GM19467 (cell line): ENCODE data around the gene INPP5J.
A peak's percentile ranks its signal among the peaks of the same experiment; 100 is the strongest.
"Not testable (repeated sequence)": the region's sequence is repeated elsewhere in the genome, so short reads cannot be mapped to it uniquely, and the experiment has no call there.

ENCODE experiments used
- ATAC-seq: cut with Tn5 transposase; IDR thresholded peaks from one replicate; pipeline ENCODE4 v1.9.1; 2021; ENCODE audit warnings: mild to moderate bottlenecking, moderate library complexity; ENCODE audit not compliant: unreplicated experiment

The INPP5J gene

DNA sequence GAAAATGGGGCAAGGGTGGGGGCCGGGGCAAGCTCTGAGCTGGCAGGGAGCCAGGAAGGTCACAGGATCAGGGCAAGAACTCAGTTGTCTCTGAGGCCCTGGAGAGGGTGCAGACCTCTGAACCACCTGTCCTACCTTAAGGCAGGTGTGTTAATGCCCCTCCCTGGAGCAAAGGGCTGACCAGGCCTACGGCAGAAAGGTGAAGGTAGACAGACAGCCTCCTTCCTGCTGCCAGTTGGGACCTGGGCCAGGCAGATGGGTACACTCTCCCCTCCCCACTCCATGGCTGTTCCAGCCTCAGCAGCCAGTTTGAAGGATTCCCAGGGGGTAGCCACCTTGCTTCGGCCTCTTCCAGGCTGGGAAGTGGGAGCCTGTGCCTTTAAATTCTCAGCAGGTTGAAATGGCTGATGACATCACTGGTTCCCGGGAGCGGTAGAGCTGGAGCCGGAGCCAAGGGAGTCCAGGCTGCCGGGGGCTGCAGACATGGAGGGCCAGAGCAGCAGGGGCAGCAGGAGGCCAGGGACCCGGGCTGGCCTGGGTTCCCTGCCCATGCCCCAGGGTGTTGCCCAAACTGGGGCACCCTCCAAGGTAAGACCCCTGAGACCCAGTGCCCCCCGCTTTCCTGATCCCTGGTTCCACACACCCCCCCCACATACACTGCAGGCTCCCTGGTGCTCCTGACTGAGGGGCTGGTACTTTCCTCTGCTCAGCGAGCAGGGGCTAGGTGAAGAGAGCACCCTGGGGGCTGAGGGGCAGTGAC, at the start of gene INPP5J:
Gene INPP5J (plus strand): TSS at position 435 of the 760 bp plus-strand sequence. CDS start 49 bp downstream, at position 484.
- ATAC-seq, result no peak

- ATAC-seq, result not testable (repeated sequence)
These were observed 49.6 kb upstream of the INPP5J start for GRCh38 chr22:31073125-31073524.

DNA sequence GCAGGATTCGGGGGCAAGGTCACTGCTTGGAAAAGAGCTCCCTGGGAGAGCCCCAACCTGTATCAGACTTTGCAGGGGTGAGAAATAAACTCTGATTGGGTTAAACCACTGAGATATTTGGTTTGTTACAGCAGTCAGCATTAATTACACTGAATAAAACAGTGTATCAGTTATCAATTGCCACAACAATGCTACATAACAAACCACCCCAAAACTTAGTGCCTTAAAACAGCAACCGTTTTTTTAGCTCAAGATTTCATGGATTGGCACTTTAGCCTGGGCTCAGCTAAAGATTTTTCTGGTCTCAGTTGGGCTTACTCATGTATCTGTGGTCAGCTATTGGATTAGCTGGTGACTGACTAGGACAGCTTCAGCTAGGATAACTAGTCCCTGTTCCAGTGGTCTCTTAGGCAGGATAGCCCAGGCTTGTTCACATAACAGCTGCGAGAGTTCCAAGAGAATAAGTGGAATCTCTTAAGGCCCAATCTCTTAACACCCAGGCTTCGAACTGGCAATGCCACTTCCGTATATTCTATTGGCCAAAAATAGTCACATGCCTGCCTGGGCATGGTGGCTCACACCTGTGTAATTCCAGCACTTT, 49.1 kb upstream of the INPP5J start:
- ATAC-seq, result not testable (repeated sequence)

DNA sequence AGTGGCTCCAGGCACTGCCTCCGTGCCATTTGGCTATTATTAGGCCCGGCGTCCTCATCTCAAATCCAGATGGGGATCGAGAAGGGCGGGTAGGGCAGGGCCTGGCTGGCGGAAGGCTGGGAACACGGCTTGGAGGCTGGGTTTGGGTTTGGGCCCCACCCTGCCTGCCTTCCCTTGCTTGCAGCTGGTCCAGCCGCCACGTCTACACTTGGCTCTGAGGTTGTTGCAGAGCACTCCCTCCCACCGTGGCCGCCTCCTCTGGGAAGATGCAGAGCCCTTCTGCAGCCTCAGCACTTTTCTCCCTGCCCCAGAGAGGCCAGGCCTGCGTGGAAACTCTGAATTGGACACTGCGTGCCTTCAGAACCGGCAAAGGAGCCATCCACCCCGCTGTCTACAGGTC, 46.8 kb upstream of the INPP5J start:
- ATAC-seq, result no peak

- no peak for ATAC-seq
These were observed 45.1 kb upstream of the INPP5J start for GRCh38 chr22:31077681-31078080.

- ATAC-seq, result not testable (repeated sequence)
These were observed 44.4 kb upstream of the INPP5J start for GRCh38 chr22:31078389-31078788.

DNA sequence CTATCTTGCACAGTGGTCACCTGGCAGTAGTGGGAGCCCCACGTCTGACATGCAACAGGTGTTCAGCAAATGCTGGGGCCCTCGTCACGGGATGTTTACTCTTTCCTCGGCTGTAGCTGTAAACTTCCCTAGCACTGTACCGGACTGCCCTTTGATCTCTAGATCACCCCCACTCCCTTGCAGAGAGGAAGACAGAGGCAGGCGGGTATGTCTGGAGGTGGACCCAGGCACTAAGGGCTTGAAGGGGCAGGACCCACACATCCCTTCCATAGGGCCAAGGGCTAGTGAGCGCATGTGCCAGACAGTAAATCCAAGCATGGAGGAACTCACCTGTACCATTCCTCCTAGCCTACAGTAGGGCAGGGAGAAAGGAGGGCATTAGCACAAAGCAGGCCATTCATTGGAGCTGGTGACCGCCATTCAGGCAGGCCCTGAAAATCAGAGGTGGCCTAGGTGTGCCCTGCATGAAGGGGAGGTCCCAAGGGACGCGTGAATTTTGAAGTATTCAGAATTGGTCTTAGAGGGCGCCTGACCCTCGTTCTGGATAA, 43.6 kb upstream of the INPP5J start:
- ATAC-seq, result no peak

DNA sequence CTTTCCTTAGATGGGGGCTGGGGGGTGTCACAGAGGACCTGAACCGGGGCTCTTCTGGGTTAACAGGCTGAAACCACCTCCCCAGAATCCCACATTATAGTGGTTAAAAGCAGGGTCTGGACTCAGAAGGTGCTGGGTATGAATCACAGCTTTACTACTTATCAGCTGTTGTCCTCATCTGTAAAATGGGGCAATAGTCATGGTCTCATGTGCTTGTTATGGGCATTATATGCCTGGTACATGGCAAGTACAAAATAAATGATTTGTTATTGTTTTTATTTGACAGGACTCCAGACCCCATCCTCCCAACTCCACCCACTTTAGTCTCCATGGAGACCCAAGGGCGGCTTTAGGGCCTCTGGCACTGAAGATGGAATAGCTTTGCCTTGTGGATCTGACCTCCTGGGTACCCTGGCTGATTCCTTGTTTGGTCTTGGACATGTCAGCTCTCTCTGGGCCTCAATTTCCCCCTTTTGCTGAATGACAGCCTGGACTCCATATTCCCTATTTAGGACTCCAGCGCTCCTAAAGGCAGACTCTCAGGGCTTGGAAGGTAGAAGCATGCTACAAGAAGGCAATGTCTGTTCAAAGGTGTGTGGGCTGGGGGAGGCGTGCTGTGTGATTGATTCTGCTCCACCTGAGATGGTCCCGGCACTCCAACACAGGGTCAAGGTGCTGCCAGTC, 42.5 kb upstream of the INPP5J start:
- no peak for ATAC-seq

DNA sequence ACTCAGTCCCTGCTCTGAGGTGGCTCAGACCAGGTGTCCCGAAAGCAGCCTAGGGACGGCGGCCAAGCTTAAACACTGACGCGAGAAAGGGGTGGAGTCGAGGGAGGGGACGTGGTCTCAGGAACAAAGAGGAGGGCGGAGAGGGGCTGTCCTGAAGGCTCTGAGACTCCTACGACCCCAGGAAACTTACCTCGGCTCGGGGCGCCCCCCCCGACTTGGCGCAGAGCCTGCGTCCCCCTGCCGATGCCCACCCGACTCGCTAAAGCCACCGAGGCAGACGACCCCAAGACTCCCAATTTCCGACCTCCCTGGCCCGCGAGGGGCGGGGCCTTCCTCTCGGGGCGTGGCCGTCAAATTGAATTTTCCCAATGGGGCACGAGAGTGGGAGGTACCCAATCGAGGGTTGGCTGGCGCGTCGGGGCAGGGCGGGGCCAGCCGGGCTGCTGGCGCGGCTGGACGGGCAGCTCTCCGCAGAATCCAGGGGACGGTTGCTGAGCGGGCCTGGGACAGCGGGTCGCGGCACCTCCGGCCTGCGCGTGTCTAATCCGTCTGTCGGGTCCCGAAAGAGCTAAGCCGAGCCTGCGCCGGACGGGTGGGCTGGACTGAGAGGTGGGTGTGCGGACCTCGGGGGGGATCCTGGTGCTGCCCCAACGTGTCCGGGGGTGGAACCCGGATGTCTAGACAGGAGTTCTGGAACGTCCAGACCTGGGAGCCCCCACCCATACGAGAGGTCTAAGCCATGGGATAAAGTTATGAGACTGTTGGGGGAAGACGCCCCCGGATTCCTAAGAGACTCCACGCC, 41.7 kb upstream of the INPP5J start, which contains the start of gene SMTN:
Gene SMTN (plus strand): TSS at position 471 of the 802 bp plus-strand sequence. CDS start 1,941 bp downstream, outside the sequence.
- ATAC-seq, result peak; percentile 42

GRCh38 chr22:31081963-31082605, 40.7 kb upstream of the INPP5J start:
- ATAC-seq, result no peak

- ATAC-seq, result no peak
These were observed 40.0 kb upstream of the INPP5J start for GRCh38 chr22:31082606-31083376.

- no peak for ATAC-seq
These were observed 39.4 kb upstream of the INPP5J start for GRCh38 chr22:31083377-31083768.

DNA sequence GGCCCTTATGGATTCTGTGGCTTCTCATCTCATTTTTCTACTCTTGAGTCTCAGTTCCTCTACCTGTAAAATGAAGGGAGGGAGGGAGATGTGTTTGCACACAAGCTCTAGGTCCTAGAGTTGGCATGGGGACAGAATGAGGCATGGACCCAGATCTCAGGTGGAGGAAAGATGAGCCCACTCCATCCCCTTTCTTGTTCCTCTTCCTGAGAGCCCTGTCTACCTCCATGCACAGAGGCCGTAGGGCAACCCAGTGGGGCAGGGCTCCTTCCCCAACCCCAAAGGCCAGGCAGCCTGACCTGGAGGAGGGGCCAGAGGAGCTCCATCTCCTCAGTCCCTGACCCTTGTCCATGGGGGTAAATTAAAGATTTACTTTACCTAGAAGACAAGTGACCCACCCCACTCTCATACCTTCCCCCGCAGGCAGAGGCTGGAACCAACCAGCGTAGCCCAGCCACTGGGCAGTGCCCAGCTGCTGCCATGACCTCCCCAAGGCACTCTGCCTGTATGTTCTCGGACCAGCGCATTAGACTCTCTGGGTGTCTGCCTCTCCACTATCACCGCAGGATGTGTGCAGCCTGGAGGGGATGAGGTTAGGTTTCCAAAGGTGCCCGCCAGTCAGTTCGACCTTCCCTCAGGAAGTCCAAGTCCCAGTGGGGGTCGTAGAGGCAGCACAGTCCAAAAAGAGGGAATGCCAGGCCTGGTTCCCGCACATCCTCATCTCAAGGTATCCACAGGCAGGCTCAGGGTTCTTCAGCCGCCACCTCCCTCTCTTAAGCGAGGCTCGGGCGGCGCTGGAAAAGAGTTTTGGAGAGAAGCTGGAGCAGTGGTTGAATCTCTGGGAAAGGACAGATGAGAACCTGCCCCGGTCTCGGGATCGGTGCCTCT, 38.6 kb upstream of the INPP5J start:
- ATAC-seq, result no peak

- peak; percentile 44 for ATAC-seq
These were observed 37.8 kb upstream of the INPP5J start for GRCh38 chr22:31084811-31085492.

GRCh38 chr22:31085493-31085824, 37.3 kb upstream of the INPP5J start:
- no peak for ATAC-seq

GRCh38 chr22:31085928-31086327, 36.8 kb upstream of the INPP5J start:
- ATAC-seq, result no peak

- no peak for ATAC-seq
These were observed 35.9 kb upstream of the INPP5J start for GRCh38 chr22:31086703-31087330.
